Omental fat pad (tissue), 4 donors: ENCODE results near the gene JAKMIP1. TPM values are rescaled to one million over a fixed set of nuclear protein-coding genes. Genes with fewer than 3 reads are reported as not detected.

ENCODE experiments used
- ATAC-seq: fragments of 150-250 bp; one replicate; pipeline ENCODE4 v1.9.1; 2016; ENCODE audit warnings: mild to moderate bottlenecking, moderate library complexity; ENCODE audit not compliant: low FRiP score
- DNase-seq: peaks from one replicate; pipeline ENCODE4 v3.0.0-alpha.2; 2019; ENCODE audit warnings: low spot score
- CTCF ChIP-seq, 3 donors: fragments of 450-650 bp; IDR thresholded peaks; one replicate each; pipeline ENCODE4 v1.5.1; 2016 to 2017; ENCODE audit warnings: antibody characterized with exemption in 3 of 3, mild to moderate bottlenecking in 3 of 3, moderate library complexity in 2 of 3
- total RNA-seq, 4 donors: library from RNA; depleted of rRNA; stranded (reverse); fragments of >200 nt; gene quantifications; one replicate each; pipeline ENCODE4 v1.1.0, GENCODE V29; 2016

Gene JAKMIP1
- total RNA-seq, 4 donors from 2014 or later, result 0.48 to 1.0 (median 0.63) TPM; not detected in 1

- TF ChIP-seq CTCF (IDR thresholded peaks at IDR 0.05), result no peak
- DNase-seq, result no peak
- no peak for ATAC-seq
Measured at GRCh38 chr4:6121276-6121850, 79.0 kb downstream of the JAKMIP1 start.

DNA sequence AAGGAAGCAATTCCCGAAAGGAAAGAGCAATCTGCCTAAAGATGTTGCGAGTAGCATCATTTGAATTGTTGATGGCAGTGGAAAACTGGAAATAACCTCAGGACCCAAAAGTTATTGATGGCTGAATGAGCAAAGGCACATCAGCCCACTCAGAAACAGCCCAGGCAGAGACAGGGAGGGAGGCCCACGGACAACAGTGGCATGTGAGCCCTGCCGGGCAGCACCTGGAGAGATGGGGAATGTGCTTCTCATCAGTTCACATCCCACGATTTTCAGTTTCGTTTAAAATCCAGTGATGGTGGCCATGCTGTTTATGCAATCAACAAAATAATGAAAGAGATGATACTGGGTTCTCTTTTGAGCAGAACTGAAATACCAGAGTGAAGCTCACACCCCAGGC lies 80.0 kb downstream of the JAKMIP1 start:
- DNase-seq, result no peak

GRCh38 chr4:6119507-6120020 lies 80.8 kb downstream of the JAKMIP1 start:
- ATAC-seq (no peak), DNase-seq (no peak)
- no peak for TF ChIP-seq CTCF (IDR thresholded peaks at IDR 0.05)

More for the DNA sequence above, 80.0 kb downstream of the JAKMIP1 start:
- TF ChIP-seq CTCF (IDR thresholded peaks at IDR 0.05), result no peak
- no peak for ATAC-seq

DNA sequence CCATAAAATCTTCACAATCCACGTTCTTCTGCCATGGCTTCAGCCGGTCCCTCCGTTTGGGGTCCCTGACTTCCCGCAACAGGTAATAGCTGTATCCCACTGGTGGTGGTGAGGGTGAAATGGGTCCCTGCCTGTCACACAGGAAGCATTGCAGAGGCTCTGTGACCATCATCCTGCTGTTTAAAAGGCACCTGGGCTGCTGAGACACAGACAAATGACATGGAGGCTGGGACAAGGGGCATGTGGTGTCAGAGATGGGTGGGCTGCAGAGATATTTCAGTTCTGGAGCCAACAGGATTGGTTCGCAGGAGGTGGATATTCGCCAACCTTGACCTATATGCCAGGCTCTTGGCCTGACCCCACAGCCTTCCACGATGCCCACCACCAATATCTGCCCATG lies 82.1 kb downstream of the JAKMIP1 start:
- DNase-seq (no peak), ATAC-seq (no peak)
- TF ChIP-seq CTCF (IDR thresholded peaks at IDR 0.05), result no peak

DNA sequence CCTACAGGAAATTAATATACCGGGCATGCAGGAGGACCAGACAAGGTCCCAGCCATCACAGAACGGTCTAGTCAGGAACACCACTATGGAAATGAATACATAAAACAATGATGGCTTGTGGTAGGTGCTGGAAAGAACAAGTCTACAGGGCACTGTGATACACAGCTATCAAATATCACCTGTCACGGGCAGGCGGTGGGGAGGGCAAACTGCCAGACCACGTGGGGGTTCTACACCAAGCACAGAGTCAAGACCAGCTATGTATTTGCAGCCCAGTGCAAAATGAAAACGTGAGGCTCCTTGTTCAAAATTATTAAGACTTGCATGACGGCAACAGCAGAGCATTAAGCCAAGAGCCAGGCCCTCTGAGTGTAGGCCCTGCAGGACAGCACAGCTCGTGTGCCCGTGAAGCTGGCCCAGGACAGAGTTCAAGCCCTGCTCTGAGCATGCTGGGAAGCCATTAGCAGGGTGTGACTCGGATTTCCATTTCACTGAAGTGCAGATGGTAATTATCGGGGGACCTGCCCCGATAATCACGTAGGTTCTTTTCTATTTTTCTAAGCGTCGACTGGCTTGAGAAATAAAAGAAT lies 83.6 kb downstream of the JAKMIP1 start:
- no peak for DNase-seq
- ATAC-seq, result no peak
- TF ChIP-seq CTCF (IDR thresholded peaks at IDR 0.05), result no peak

DNA sequence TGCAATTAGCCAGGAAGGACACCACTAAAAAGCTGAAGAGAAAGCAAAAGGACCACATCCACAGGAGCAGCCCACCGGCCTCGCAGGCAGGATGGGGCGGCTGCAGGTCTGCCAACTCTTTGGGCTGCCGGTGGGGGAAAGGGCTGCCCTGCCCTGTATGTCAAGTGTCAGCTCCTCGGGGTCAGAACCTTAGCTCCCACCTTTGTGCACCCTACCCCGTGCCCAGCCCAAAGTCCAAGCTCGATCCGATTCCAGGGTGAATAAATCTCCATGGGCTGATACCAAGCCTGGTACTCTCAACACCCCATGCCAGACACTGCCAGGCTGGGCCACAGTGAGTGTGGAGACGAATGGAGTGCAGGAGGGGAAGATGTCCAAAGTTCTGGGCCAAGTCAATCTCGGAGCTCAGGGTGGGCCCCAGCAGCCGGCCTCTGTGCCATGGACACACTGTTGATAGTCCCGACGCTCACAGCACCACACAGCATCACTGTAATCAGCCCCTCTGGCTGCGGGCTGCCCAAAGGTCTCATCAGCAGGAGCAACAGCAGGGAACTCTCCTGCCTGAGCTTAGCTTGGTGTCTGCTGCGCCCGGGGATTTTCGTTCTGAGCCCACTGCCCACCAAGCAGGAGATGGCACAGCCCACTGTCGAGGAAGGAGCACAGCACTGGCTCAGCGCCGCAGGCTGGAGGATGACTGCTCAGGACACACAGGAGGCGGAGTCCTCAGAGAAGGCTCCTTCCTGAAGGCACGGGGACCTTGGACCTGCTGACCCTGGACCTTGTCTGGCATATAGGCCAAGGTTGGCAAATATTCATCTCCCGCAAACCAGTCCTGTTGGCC lies 84.4 kb downstream of the JAKMIP1 start:
- DNase-seq, result no peak
- TF ChIP-seq CTCF (IDR thresholded peaks at IDR 0.05), result no peak
- ATAC-seq, result no peak
